SIG-M5 (cell line): ENCODE measurements around the gene ING5.
"Not testable (repeated sequence)": the region's sequence is repeated elsewhere in the genome, so short reads cannot be mapped to it uniquely, and the experiment has no call there.

ENCODE experiments used
- DNase-seq: peaks from one replicate; lab custom pipeline; 2025; lab: John Stamatoyannopoulos, UW

Gene ING5

DNA sequence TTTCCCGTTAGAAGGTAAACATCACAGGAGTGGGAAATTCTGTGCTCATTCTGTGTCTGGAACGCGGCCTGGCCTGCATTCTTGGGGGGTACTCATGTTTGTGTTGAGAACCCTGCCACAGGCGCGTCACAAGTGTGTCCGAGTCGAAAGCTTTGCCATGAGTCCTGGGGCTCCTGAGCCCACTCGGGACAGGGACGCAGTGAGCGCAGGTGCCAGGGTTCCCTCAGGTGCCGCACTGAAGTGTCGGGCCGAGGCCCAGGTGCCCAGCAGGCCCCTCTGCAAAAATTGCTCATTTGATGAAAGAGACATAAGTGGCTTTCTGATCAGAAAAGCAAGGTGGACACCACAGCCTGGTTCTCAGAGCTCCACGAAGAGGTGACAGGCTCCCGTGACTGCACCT lies 37.3 kb downstream of the ING5 start:
- no peak for DNase-seq

DNA sequence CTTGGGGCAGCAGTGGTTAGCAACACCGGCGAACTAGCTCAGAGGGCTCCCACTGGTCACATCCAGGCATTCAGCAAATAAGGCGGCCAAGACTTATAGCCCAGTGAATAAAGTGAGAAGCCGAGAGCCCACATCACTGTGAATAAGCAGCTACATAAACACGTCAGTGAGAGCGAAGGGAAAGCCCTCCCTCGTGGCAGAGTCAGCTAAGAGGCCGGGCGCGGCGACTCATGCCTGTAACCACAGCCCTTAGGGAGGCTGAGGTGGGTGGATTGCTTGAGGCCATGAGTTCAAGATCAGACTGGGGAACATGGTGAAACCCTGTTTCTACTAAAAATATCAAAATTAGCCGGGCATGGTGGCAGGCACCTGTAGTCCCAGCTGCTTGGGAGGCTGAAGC lies 37.8 kb downstream of the ING5 start:
- DNase-seq: no peak

DNA sequence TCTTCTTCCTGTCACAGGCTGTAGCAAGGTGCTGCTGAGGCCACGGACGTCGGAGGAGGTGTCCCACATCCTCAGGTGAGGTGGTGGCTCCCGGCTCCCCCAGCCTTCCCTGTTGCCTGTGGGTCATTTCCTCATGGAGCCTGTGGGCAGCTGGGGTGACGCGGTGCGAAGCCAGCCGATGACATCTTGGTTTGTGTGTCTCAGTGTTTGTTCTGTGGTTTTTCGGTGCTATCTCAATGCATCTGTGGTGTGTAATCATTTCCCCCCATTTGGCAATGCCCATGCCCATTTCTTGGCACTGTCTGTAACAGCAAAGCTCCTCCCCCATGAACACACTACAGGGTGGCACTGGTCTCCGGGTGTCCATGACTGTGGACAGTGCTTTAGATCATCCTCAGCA lies 39.2 kb downstream of the ING5 start:
- DNase-seq: no peak

DNA sequence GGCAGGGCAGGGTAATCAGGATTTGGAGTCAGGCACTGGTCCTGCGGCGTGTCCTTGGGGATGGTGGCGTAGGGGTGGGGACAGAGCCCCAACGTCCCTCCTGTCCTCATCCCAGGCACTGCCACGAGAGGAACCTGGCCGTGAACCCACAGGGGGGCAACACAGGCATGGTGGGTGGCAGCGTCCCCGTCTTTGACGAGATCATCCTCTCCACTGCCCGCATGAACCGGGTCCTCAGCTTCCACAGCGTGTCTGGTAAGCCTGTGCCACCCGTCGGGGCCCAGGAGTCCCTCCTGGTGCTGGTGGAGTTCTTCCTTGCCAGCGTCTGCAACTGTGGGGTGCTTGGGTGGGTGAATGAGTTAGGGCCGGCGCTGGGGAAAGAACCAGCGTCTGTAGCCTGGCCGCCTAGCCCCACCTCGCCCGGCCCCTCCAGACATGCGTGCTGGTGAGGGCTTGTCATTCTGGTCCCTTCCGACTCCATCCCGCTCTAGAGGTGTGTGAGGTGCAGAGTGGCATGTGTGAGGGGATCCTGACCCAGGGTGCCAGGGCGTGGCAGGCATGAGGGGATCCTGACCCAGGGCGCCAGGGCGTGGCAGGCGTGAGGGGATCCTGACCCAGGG lies 40.6 kb downstream of the ING5 start:
- DNase-seq: no peak

DNA sequence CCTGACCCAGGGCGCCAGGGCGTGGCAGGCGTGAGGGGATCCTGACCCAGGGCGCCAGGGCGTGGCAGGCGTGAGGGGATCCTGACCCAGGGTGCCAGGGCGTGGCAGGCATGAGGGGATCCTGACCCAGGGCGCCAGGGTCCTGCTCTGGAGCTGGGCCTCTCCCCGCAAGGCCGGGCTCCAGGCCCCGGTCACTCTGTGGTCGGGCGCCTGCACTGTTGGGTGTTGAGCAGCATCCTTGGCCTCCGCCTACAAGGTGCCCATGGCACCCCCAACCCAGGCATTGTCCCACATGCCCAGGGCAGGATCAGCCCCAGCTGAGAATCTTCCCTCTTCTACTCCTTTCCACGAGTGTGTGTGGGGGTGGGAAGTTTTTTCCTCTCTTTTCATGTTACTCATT lies 41.2 kb downstream of the ING5 start:
- not testable (repeated sequence) for DNase-seq

DNA sequence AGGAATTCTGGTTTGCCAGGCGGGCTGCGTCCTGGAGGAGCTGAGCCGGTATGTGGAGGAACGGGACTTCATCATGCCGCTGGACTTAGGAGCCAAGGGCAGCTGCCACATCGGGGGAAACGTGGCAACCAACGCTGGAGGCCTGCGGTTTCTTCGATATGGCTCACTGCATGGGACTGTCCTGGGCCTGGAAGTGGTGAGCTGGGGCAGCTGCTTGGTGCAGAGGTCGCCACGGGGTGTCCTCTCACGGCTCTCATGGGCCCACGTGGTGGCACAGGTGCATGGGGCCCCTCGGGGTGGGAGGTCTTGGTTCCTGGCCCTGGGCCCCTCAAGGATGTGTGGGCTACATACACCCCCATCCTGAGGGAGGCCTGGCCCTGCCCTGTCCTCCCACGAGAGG lies 41.8 kb downstream of the ING5 start:
- no peak for DNase-seq

DNA sequence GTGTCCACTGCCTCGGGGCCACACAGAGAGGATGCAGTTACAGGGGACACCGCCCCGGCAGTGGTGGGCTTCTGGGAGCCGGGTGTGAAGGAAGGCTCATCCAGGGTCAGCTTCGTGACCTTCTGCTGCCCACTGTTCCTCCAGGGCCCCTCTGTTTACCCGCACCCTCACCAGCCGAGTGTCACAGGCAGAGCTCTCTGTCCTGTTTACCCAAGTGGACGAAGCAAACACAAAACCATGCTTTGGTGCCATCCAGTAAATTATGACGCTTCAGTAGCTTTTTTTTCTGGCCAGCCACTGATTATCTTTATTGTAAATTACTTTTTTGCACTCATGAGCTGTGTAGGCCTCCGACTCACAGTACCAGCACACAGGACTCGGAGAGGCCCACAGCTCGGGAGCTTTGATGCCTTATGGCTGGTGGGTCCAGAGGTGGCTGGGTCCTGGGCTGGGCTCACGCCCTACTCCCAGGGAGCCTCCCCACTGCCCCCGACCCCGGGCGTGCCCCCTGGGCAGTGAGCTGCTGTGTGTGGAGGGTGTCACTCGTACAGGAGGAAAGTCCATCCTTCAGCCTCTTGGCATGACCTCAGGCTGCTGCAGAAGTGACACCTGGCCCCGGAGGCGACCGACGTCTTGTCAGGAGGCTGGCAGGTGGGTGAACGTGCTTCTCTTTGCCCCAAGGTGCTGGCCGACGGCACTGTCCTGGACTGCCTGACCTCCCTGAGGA lies 42.4 kb downstream of the ING5 start:
- no peak for DNase-seq

DNA sequence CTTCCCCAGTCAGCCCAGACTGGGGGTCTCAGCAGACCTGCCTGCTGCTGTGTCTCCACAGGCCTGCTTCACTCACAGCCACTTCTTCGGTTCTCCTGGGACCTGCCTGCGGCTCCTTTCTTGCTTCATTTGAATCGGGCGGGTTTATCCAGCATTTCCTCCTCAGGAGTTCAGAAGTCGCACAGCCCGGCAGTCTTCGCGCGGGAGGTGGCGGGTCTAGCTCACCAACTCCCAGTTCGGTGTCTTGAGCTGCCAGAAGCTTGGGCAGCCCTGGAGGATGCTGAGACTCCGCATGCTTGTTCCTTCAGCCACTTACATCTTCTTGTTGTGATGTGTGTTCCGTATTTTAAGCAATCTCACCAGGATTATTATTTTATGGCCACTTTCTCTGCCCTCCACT lies 43.4 kb downstream of the ING5 start:
- DNase-seq: no peak

DNA sequence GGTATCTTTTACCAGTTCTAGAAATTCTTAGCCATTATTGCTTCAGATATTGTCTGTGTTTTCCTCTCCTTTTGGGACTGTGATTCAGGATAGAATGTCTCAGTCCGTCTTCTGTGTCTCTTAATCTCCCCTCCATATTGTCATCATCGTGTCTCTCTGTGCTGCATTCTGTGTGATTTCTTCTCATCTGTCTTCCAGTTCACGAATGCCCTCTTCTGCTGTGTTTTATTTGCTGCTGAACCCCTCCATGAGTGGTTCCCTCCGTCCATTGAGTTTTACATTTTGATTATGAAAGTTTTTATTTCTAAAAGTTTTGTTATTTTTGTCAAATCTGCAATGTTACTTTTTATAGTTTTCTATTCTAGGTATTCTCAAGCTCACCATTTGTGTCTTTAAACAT lies 44.2 kb downstream of the ING5 start:
- no peak for DNase-seq

DNA sequence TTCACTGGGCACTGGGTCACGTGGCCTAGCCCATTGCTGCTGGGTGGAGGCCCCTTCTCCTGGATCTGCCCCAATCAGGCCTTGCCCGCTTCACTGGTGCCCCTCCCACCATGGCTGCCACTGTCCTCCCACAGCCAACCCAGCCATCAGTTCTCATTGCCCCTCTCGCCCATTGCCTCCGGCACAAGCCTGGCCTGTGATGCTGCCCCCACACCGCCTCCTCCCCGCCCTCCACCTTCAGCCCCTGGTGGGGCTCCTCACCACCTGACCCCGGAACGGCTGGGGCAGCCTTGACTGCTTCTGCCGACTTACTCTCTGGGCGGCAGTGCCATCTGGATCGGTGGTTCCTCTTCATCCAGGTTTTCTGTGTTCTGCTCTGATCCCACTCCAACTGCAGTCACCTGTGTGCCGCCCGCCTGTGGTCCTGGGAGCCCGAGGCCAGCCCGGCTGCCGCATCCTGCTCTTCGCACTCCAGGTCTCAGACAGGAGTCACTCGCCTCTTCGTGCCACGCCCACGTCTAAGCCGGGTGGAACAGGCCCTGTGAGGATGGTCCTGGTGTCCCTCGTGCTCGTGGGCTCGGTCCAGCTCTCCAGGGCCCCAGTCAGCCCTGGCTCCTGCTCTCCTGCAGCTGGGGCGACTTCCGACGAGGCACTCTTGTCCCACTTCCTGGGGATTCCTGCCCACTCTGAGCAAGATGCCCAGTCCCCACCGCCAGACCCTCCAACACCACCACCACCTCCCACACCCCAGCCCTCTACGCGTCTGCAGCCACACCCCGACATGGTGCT lies 46.8 kb downstream of the ING5 start:
- no peak for DNase-seq

DNA sequence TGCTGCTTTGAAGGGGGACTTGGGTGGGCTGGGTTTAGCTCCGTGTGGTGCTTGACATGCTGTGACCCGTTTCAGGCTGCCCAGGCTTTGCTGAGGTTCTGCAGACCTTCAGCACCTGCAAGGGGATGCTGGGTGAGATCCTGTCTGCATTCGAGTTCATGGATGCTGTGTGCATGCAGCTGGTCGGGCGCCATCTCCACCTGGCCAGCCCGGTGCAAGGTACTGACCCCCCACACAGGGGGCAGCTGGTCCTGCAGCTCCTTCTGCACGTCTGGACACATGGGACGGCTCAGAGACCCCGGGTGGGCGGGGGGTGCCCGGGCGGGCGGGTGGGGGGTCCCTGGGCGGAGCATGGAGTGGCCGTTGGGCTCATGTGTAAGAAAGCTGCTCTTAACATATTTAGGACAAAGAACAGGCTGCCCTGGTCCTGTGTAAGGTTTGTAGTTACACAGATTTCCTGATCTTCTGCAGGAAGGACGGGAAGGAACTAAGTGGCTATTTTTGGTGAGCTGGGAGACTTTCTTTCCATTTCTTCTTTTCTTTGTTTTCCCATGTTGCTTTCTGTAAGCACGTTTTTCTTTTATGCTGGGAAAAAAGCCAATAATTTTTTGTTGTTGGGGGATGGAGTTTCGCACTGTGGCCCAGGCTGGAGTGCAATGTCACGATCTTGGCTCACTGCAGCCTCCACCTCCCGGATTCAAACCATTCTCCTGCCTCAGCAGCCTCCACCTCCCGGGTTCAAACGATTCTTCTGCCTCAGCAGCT lies 48.4 kb downstream of the ING5 start:
- no peak for DNase-seq

DNA sequence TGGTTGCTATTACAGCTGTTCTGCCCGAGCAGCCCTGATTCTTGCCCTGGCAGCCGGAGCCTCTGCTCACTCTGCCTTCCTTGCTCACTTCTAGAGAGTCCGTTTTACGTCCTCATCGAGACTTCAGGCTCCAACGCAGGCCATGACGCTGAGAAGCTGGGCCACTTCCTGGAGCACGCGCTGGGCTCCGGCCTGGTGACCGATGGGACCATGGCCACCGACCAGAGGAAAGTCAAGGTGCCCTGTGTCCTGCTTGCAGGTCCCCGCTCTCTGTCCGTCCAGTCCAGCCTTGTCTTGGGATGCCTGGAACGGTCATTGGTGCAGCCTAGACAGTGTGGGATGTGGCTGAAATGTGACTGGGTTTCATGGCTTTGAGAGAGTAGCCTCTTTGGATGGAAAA lies 49.3 kb downstream of the ING5 start:
- no peak for DNase-seq

DNA sequence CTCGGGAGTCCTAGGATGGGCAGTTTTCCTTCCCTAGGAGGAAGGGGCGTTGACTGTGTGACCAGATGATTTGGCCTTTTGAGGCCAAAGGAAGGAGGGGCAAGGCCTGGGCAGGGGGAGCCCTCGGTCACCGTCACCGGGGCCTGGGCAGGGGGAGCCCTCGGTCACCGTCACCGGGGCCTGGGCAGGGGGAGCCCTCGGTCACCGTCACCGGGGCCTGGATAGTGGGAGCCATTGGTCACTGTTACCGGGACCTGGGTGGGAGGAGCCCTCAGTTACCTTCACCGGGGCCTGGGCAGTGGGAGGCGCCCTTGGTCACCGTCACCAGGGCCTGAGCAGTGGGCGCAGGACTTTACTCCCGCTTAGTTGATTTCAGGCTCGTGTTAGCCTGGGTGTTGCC lies 49.9 kb downstream of the ING5 start:
- no peak for DNase-seq

DNA sequence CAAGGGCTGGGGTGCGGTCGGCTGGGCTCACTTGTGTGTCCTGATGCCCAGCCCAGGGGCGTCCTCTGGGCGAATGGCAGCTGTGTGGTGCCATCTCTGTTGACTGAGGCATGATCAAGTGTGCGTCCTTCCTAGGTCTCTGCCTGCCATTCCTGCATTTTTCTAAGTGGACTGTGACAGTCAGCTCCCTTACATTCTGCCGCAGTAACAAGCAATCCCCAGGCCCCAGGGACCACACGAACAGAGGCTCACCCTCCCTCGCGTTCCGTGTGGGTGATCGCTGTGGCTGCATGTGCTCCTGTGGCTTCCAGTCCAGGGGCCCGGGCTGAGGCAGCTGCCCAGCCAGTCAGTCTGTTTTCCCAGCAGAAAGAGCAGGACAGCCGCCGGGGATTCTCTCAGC lies 50.4 kb downstream of the ING5 start:
- DNase-seq: no peak

DNA sequence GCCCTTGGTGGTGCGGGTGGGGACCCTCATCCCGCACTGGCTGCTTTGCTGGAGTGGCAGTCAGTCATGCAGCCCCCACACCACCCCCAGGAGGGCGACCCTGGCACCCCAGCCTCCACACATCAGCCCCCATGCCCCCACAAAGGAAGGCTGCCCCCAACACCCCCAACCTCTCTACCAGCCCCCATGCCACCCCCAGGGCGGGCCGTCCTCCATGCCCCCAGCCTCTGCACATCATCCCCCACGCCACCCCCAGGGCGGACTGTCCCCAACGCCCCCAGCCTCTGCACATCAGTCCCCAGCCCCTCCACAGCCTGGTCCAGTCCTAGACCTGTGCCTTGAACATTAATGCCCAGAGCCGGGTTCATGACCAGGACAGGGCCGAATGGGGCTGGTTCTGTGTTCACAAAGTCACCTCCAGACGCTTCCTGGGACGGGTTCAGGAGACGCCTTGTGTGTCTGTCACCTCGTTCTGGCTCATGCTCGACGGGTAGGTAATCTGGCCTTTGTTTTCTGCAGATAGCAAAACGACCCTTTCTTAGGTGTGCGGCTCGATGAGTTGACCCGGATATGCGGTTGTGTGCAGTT lies 50.9 kb downstream of the ING5 start:
- no peak for DNase-seq

DNA sequence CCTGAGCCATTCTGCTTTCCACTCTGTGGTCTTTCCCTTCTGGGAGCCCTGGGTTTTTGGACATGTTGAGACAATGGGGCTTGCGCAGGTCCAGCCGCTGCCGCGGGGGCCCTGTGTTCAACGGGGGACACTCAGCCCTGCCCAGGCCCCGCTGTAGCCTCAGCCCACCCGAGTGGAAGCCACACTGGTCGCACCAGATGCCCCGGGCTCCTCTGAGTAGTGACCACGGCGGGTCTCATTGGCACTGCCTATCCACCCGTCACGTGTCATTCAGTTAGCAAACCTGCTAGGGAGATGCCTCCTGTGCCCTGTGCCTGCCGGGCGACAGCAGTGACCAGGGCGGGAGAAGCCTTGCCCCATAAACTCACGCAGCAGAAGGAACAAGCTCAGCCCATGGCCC lies 51.7 kb downstream of the ING5 start:
- no peak for DNase-seq

DNA sequence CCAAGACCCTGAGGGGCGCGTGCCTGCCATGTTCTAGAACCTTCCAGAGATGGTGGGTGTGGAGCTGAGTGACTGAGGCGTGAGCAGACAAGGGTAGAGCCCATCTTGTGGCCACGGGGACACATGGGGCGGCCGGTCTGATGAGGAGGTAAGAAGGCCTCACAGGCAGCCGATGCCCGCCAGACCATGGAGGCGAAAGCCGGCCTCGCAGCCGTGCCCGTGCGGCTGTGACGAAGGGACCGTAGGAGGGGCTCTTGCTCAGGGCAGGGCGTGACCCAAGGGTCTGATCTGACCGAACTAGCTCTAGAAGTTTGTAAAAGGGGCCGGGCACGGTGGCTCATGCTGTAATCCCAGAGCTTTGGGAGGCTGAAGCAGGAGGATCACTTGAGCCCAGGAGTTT lies 52.2 kb downstream of the ING5 start:
- no peak for DNase-seq

DNA sequence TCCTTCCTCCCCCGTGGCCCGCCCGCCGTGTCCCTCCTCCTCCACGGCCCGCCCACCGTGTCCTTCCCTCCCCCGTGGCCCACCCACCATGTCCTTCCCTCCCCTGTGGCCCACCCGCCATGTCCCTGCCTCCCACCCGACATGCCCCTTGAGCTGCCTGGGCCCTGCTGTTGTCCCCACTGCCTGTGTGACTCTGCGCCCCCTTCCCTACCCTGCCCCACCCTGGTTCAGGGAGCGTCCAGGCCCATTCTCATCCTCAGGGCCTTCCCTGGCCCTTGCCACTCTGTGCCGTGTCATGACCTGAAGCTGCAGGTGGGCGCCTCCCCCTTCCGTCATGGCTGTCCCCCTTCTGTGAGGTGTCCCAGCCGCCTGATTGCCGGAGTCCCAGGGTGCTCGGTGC lies 53.3 kb downstream of the ING5 start:
- no peak for DNase-seq

DNA sequence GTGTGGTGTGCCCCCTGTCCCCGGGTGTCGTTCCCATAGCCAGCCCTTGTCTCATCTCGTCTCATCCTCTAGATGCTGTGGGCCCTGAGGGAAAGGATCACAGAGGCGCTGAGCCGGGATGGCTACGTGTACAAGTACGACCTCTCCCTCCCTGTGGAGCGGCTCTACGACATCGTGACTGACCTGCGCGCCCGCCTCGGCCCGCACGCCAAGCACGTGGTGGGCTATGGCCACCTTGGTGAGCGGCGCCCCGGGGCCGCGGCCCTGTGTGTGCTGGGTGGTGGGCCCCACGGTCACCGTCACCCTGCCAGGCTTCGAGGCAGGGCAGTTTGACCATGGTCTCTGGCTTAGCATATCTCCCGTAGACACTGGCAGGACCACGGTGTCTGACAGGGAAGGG lies 53.9 kb downstream of the ING5 start:
- no peak for DNase-seq

DNA sequence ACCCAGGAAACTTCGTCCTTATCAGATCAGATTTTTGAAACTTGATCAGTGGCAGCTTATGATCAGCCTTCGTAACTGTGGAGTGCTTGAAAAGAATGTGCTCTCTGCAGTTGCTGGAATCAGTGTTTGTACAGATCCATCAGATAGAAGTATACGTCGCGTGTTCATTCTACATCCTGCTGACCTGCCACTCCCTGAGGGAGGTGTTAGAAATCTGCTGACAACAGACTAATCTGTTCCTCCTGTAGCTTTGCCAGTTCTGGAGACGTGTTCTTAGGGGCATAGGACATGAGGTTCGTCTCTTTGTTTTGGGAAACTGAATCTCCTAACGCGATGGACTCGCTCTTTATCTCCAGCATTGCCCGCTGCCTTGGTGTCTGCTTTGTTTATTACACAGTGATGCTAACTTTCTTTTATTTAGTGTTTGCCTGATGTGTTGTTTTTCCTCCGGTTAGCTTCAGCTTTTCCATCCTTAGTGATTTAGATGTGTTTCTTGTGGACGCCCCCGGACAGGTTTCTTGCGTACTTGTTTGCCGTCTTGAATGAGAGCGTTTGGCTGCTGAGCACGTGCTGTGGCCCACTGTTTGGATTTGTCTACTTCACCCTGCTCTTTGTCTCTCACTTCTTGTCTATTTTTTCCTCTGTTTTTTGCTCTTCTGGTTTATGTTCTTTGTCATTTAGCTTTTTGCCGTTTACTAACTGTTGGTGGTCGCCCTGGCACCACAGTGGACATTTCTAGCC lies 57.4 kb downstream of the ING5 start:
- DNase-seq: no peak

DNA sequence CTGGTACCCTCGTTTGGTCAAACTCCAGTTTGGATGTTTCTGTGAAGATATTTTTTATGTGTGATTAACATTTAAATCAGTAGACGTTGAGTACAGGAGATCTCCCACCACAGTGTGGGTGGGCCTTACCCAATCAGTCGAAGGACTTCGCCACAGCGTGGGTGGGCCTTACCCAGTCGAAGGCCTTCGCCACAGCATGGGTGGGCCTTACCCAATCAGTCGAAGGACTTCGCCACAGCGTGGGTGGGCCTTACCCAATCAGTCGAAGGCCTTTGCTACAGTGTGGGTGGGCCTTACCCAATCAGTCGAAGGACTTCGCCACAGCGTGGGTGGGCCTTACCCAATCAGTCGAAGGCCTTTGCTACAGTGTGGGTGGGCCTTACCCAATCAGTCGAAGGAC lies 58.1 kb downstream of the ING5 start:
- DNase-seq: not testable (repeated sequence)
